SU-DHL-6 (cell line): ENCODE measurements around the gene SLC27A6.
"Not testable (repeated sequence)": the region's sequence is repeated elsewhere in the genome, so short reads cannot be mapped to it uniquely, and the experiment has no call there.

ENCODE experiments used
- H2AFZ ChIP-seq: fragments of 200-600 bp; sonication (generic); 2 replicates; pipeline ENCODE4 v1.6.1; 2014; ENCODE audit warnings: low read depth, mild to moderate bottlenecking, moderate library complexity, mixed read lengths, antibody characterized with exemption, low read length; ENCODE audit not compliant: severe bottlenecking
- H3F3A ChIP-seq: fragments of 200-600 bp; shearing (Covaris generic); 2 replicates; pipeline ENCODE4 v1.6.0; 2016; ENCODE audit warnings: antibody characterized with exemption, mild to moderate bottlenecking; ENCODE audit not compliant: insufficient read depth
- H3K27ac ChIP-seq: fragments of 200-600 bp; sonication (generic); 2 replicates; pipeline ENCODE4 v1.5.1; 2016; ENCODE audit warnings: low read depth, mild to moderate bottlenecking, low read length, moderate library complexity, mixed read lengths
- H3K27me3 ChIP-seq: fragments of 200-600 bp; sonication (generic), shearing (Covaris generic); 2 replicates; pipeline ENCODE4 v1.6.0; 2014; ENCODE audit warnings: mild to moderate bottlenecking, low read length
- H3K36me3 ChIP-seq: fragments of 200-600 bp; sonication (generic); 2 replicates; pipeline ENCODE4 v1.6.1; 2014; ENCODE audit warnings: mild to moderate bottlenecking, low read length, mixed read lengths
- H3K4me2 ChIP-seq: fragments of 300-600, 200-600 bp; shearing (Covaris generic), sonication (generic); 2 replicates; pipeline ENCODE4 v1.6.0; 2014; ENCODE audit warnings: low read length, low read depth, mild to moderate bottlenecking; ENCODE audit not compliant: poor library complexity, severe bottlenecking
- H3K4me3 ChIP-seq: fragments of 200-600 bp; sonication (generic); 2 replicates; pipeline ENCODE4 v1.5.1; 2014; ENCODE audit warnings: antibody characterized with exemption, low read length, mild to moderate bottlenecking, mixed read lengths; ENCODE audit not compliant: insufficient read depth, poor library complexity, severe bottlenecking
- H3K79me2 ChIP-seq: fragments of 200-600 bp; sonication (generic); 2 replicates; pipeline ENCODE4 v1.6.1; 2014; ENCODE audit warnings: mild to moderate bottlenecking, low read length, moderate library complexity; ENCODE audit not compliant: insufficient read depth
- H3K9ac ChIP-seq: fragments of 200-600 bp; sonication (generic); 2 replicates; pipeline ENCODE4 v1.7.0; 2014; ENCODE audit warnings: mild to moderate bottlenecking, low read length
- H3K9me2 ChIP-seq: fragments of 200-600 bp; sonication (generic); replicated peaks from 2 replicates; pipeline ENCODE4 v1.6.1; 2014; ENCODE audit warnings: low read length; ENCODE audit not compliant: insufficient read depth
- H3K9me3 ChIP-seq: fragments of 200-600 bp; sonication (generic); 2 replicates; pipeline ENCODE4 v1.6.1; 2014; ENCODE audit warnings: low read length, mixed read lengths; ENCODE audit not compliant: insufficient read depth
- H4K20me1 ChIP-seq: fragments of 200-600 bp; sonication (generic); 2 replicates; pipeline ENCODE4 v1.6.1; 2014; ENCODE audit warnings: low read depth, mild to moderate bottlenecking, antibody characterized with exemption, low read length, moderate library complexity, mixed read lengths
- EZH2phosphoT487 ChIP-seq: fragments of 200-600 bp; sonication (generic), shearing (Covaris generic); conservative IDR thresholded peaks from 2 replicates; pipeline ENCODE4 v1.6.1; 2018; ENCODE audit warnings: mild to moderate bottlenecking, antibody characterized with exemption, low read length, moderate library complexity, mixed read lengths
- TF ChIP-seq, protein P1 (sequence below): fragments of 200-600 bp; sonication (generic); IDR thresholded peaks from one replicate; pipeline ENCODE4 v1.5.1; 2017; ENCODE audit warnings: antibody characterized with exemption, mild to moderate bottlenecking, low read length, moderate library complexity; ENCODE audit not compliant: insufficient read depth, poor library complexity, severe bottlenecking

The SLC27A6 gene

DNA sequence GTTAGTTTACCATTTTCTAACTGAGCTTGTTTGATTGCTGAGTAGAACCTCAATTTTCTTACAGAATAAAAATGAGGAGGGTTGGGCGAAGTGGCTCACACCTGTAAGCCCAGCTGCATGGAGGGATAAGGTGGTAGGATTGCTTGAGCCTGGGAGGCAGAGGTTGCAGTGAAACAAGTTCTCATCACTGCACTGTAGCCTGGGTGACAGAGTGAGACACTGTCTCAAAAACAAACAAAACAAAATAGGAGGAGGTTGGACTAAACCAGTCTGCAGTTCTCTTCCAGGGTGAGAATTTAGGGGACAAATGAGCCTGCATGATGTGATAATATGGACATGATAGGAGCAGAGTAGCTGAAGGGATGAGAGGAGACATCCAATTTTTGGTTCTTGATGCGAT is 57.3 kb downstream of the SLC27A6 start:
- Histone ChIP-seq H4K20me1 (no peaks in the 10 kb centered on the region), H3F3A (no peaks in the 10 kb centered on the region), H3K9me2 (no peaks in the 10 kb centered on the region), H3K9me3 (no peaks in the 10 kb centered on the region), H3K27me3 (no peaks in the 10 kb centered on the region), H3K9ac (no peak overlapping the region), H3K79me2 (no peaks in the 10 kb centered on the region), H3K4me3 (no peak overlapping the region), H3K4me2 (no peak overlapping the region), H3K27ac (no peak overlapping the region), H2AFZ (no peak overlapping the region), H3K36me3 (no peaks in the 10 kb centered on the region)
- TF ChIP-seq EZH2phosphoT487 = no peak
- TF ChIP-seq, protein P1, sequence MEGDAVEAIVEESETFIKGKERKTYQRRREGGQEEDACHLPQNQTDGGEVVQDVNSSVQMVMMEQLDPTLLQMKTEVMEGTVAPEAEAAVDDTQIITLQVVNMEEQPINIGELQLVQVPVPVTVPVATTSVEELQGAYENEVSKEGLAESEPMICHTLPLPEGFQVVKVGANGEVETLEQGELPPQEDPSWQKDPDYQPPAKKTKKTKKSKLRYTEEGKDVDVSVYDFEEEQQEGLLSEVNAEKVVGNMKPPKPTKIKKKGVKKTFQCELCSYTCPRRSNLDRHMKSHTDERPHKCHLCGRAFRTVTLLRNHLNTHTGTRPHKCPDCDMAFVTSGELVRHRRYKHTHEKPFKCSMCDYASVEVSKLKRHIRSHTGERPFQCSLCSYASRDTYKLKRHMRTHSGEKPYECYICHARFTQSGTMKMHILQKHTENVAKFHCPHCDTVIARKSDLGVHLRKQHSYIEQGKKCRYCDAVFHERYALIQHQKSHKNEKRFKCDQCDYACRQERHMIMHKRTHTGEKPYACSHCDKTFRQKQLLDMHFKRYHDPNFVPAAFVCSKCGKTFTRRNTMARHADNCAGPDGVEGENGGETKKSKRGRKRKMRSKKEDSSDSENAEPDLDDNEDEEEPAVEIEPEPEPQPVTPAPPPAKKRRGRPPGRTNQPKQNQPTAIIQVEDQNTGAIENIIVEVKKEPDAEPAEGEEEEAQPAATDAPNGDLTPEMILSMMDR = no peak

DNA sequence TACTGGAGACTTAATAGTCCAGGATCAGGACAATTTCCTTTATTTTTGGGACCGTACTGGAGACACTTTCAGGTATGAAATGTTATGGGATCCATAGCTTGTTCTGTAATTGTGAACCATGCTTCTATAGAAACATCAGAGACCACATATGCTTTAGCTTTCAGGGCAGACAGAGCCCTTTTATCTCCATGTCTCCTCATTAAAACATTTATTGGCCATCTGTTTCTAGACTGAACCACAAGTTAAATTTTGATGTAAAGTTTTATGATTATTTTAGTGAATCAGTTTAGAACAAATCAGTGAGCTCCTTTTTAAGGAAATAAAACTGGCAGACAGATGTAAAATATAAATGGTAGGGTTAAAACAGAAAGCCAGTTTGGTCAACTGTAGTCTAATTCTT is 62.0 kb downstream of the SLC27A6 start:
- no peaks in the 10 kb centered on the region for H3F3A ChIP-seq
- no peak overlapping the region for H3K4me3 ChIP-seq
- no peaks in the 10 kb centered on the region for H4K20me1 ChIP-seq
- no peaks in the 10 kb centered on the region for H3K79me2 ChIP-seq
- no peak overlapping the region for H3K27ac ChIP-seq
- no peaks in the 10 kb centered on the region for H3K9me3 ChIP-seq
- H3K4me2 ChIP-seq = no peak overlapping the region
- TF ChIP-seq EZH2phosphoT487 = no peak
- TF ChIP-seq, protein P1 = no peak
- no peaks in the 10 kb centered on the region for H3K36me3 ChIP-seq
- no peak overlapping the region for H2AFZ ChIP-seq
- H3K9ac ChIP-seq = no peak overlapping the region
- no peaks in the 10 kb centered on the region for H3K27me3 ChIP-seq
- no peaks in the 10 kb centered on the region for H3K9me2 ChIP-seq

DNA sequence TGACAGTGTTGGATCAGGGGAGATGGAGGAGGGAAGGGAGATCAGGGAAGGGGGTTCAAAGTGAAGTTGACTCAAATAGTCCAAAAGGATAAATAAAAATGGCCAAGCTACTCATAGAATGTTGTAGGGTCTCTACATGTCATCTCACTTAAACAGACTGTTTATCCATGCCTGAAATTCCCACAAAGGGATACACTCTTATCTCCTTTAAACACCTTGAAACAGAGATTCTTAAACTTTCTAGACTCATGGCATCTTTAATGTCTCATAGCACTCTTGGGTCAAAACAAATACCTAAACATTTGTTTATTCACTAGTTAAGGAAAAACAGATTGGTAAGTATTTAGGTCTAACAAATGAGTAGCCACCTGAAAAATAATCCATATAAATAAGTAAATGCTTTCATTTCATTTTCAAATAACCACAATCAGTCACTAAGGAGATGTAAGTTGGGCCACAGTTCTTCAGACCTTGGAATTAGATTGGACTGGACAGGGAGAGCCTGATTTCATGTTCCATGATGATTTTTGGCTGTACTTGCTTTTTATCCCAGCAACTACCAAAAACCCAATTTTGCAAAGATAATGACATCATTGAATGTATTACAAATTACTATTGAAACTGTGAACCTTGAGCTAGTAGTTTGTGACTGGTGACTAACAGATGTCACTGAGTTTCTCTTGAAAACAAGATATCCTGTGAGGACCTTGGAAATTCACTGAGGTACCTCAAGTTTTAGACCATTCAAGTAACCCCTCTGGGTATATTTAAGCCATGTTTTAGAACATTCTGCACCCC is 66.8 kb downstream of the SLC27A6 start:
- H3K4me3 ChIP-seq = no peak overlapping the region
- no peak overlapping the region for H3K27ac ChIP-seq

DNA sequence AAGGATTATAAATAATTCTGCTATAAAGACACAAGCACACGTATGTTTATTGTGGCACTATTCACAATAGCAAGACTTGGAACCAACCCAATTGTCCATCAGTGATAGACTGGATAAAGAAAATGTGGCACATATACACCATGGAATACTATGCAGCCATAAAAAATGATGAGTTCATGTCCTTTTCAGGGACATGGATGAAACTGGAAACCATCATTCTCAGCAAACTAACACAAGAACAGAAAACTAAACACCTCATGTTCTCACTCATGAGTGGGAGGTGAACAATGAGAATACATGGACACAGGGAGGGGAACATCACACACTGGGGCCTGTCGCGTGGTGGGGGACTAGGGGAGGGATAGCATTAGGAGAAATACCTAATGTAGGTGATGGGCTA is 71.0 kb downstream of the SLC27A6 start:
- H3K27ac ChIP-seq, H3F3A ChIP-seq, H3K4me2 ChIP-seq, H3K36me3 ChIP-seq, H4K20me1 ChIP-seq, H3K9me3 ChIP-seq, H3K79me2 ChIP-seq, H3K4me3 ChIP-seq, H3K27me3 ChIP-seq, H3K9ac ChIP-seq, H3K9me2 ChIP-seq, H2AFZ ChIP-seq: not testable (repeated sequence)

More for the DNA sequence above, 66.8 kb downstream of the SLC27A6 start:
- Histone ChIP-seq H3F3A (no peaks in the 10 kb centered on the region), H2AFZ (no peak overlapping the region), H3K9ac (no peak overlapping the region), H3K27me3 (no peaks in the 10 kb centered on the region), H3K9me3 (no peaks in the 10 kb centered on the region), H4K20me1 (no peaks in the 10 kb centered on the region), H3K79me2 (no peaks in the 10 kb centered on the region), H3K9me2 (no peaks in the 10 kb centered on the region), H3K4me2 (no peak overlapping the region), H3K36me3 (no peaks in the 10 kb centered on the region)
- TF ChIP-seq, protein P1 = no peak
- TF ChIP-seq EZH2phosphoT487 = no peak
